H9 (cell line): ENCODE measurements around the gene LOXHD1. TPM values are rescaled to one million over a fixed set of nuclear protein-coding genes. Genes with fewer than 3 reads are reported as not detected.

Experiments used
- DNase-seq: peaks from one replicate; pipeline ENCODE4 v3.0.0-alpha.2; 2017
- H2AFZ ChIP-seq: one replicate; pipeline ENCODE4 v1.6.1; 2013; ENCODE audit warnings: mild to moderate bottlenecking, low read length, control low read depth, moderate library complexity
- H2AK5ac ChIP-seq: 2 replicates; pipeline ENCODE4 v1.6.1; 2013; ENCODE audit warnings: low read length, control low read depth, mixed read lengths; ENCODE audit not compliant: insufficient read length
- H2BK120ac ChIP-seq: one replicate; pipeline ENCODE4 v1.6.1; 2013; ENCODE audit warnings: low read depth, mild to moderate bottlenecking, low read length, control low read depth, inconsistent platforms; ENCODE audit not compliant: poor library complexity, severe bottlenecking
- H2BK12ac ChIP-seq: 2 replicates; pipeline ENCODE4 v1.6.1; 2013; ENCODE audit warnings: low read length, control low read depth, mixed read lengths, low read depth; ENCODE audit not compliant: insufficient read length
- H2BK15ac ChIP-seq: 2 replicates; pipeline ENCODE4 v1.6.1; 2013; ENCODE audit warnings: low read depth, low read length, control low read depth
- H2BK20ac ChIP-seq: one replicate; pipeline ENCODE4 v1.6.1; 2013; ENCODE audit warnings: low read depth, mild to moderate bottlenecking, low read length, control low read depth, inconsistent platforms; ENCODE audit not compliant: poor library complexity, severe bottlenecking
- H2BK5ac ChIP-seq: 2 replicates; pipeline ENCODE4 v1.6.1; 2013; ENCODE audit warnings: low read length, control low read depth, mixed read lengths; ENCODE audit not compliant: insufficient read length
- H3K14ac ChIP-seq: 2 replicates; pipeline ENCODE4 v1.6.1; 2013; ENCODE audit warnings: low read length, control low read depth; ENCODE audit not compliant: insufficient read depth
- H3K18ac ChIP-seq: 2 replicates; pipeline ENCODE4 v1.6.1; 2013; ENCODE audit warnings: low read depth, mild to moderate bottlenecking, mixed read lengths, low read length, control low read depth; ENCODE audit not compliant: insufficient read length
- H3K23ac ChIP-seq: 2 replicates; pipeline ENCODE4 v1.6.1; 2013; ENCODE audit warnings: low read length, control low read depth, mixed read lengths, low read depth; ENCODE audit not compliant: insufficient read length
- H3K23me2 ChIP-seq: 2 replicates; pipeline ENCODE4 v1.6.1; 2013; ENCODE audit warnings: low read depth, mild to moderate bottlenecking, mixed read lengths, low read length, control low read depth; ENCODE audit not compliant: insufficient read length, poor library complexity, severe bottlenecking
- H3K27ac ChIP-seq: 2 replicates; pipeline ENCODE4 v1.5.1; 2013; ENCODE audit warnings: low read length, control low read depth, mixed read lengths, low read depth; ENCODE audit not compliant: insufficient read length
- H3K27me3 ChIP-seq: 2 replicates; pipeline ENCODE4 v1.6.1; 2013; ENCODE audit warnings: low read length, control low read depth, inconsistent platforms; ENCODE audit not compliant: insufficient read depth
- H3K4ac ChIP-seq: 2 replicates; pipeline ENCODE4 v1.6.1; 2013; ENCODE audit warnings: low read depth, mild to moderate bottlenecking, control low read depth, inconsistent platforms, low read length, moderate library complexity
- H3K4me1 ChIP-seq: 2 replicates; pipeline ENCODE4 v1.6.1; 2013; ENCODE audit warnings: low read length, control low read depth, inconsistent platforms; ENCODE audit not compliant: insufficient read depth
- H3K4me2 ChIP-seq: 2 replicates; pipeline ENCODE4 v1.6.1; 2013; ENCODE audit warnings: low read length, control low read depth, mixed read lengths; ENCODE audit not compliant: insufficient read length, insufficient read depth
- H3K56ac ChIP-seq: 2 replicates; pipeline ENCODE4 v1.6.1; 2013; ENCODE audit warnings: low read depth, mild to moderate bottlenecking, mixed read lengths, low read length, control low read depth; ENCODE audit not compliant: insufficient read length
- H3K79me1 ChIP-seq: 2 replicates; pipeline ENCODE4 v1.6.1; 2013; ENCODE audit warnings: low read depth, mild to moderate bottlenecking, moderate library complexity, low read length, control low read depth, inconsistent platforms; ENCODE audit not compliant: insufficient read depth, poor library complexity, severe bottlenecking
- H3K79me2 ChIP-seq: 2 replicates; pipeline ENCODE4 v1.6.1; 2013; ENCODE audit warnings: low read length, control low read depth, inconsistent platforms; ENCODE audit not compliant: insufficient read depth
- H3K9ac ChIP-seq: 2 replicates; pipeline ENCODE4 v1.6.1; 2013; ENCODE audit warnings: low read length, control low read depth, mixed read lengths; ENCODE audit not compliant: insufficient read length; ENCODE audit errors: extremely low read depth
- H3K9me3 ChIP-seq: one replicate; pipeline ENCODE4 v1.6.1; 2013; ENCODE audit warnings: low read depth, low read length, inconsistent platforms; ENCODE audit not compliant: control insufficient read depth
- H3T11ph ChIP-seq: one replicate; pipeline ENCODE4 v1.6.1; 2013; ENCODE audit warnings: mild to moderate bottlenecking, low read length, control low read depth, inconsistent platforms
- H4K20me1 ChIP-seq: one replicate; pipeline ENCODE4 v1.6.1; 2013; ENCODE audit not compliant: control insufficient read depth, insufficient read length, insufficient read depth
- H4K5ac ChIP-seq: 2 replicates; pipeline ENCODE4 v1.6.1; 2013; ENCODE audit warnings: low read depth, mild to moderate bottlenecking, mixed read lengths, low read length, control low read depth; ENCODE audit not compliant: insufficient read length
- H4K8ac ChIP-seq: replicated peaks from 2 replicates; pipeline ENCODE4 v1.6.1; 2013; ENCODE audit warnings: low read length, control low read depth, mixed read lengths, low read depth; ENCODE audit not compliant: insufficient read length
- H4K91ac ChIP-seq: 2 replicates; pipeline ENCODE4 v1.6.1; 2013; ENCODE audit warnings: low read depth, mild to moderate bottlenecking, moderate library complexity, mixed read lengths, low read length, control low read depth; ENCODE audit not compliant: insufficient read length
- H3K27ac Mint-ChIP-seq, 3 experiments: 2 replicates in 2 of 3; 3 replicates in 1 of 3; pipeline ENCODE4 v1.8.0; 2020 to 2021; ENCODE audit warnings: mixed read lengths in 3 of 3, mild to moderate bottlenecking in 1 of 3, moderate library complexity in 1 of 3
- H3K27me3 Mint-ChIP-seq: 2 replicates; pipeline ENCODE4 v1.8.0; 2021; ENCODE audit warnings: low read depth, mild to moderate bottlenecking, moderate library complexity, mixed read lengths
- H3K36me3 Mint-ChIP-seq, 3 experiments: 2 replicates in 2 of 3; 3 replicates in 1 of 3; pipeline ENCODE4 v1.8.0; 2020 to 2021; ENCODE audit warnings: low read depth in 3 of 3, mixed read lengths in 3 of 3; ENCODE audit not compliant: insufficient read depth in 1 of 3
- H3K4me1 Mint-ChIP-seq, 2 experiments: 2 replicates each; pipeline ENCODE4 v1.8.0; 2020; ENCODE audit warnings: mixed read lengths in 2 of 2
- H3K4me3 Mint-ChIP-seq, 2 experiments: 2 replicates in 1 of 2; 3 replicates in 1 of 2; pipeline ENCODE4 v1.8.0; 2020 to 2021; ENCODE audit warnings: mild to moderate bottlenecking in 2 of 2, mixed read lengths in 2 of 2, moderate library complexity in 1 of 2
- H3K9me3 Mint-ChIP-seq, 2 experiments: 2 replicates in 1 of 2; 3 replicates in 1 of 2; pipeline ENCODE4 v1.8.0; 2020; ENCODE audit warnings: mild to moderate bottlenecking in 2 of 2, mixed read lengths in 2 of 2, moderate library complexity in 1 of 2
- CTCF ChIP-seq: fragments of 200-600 bp; sonication (generic); conservative IDR thresholded peaks from 3 replicates; pipeline ENCODE4 v1.8.0; 2021; ENCODE audit warnings: antibody characterized with exemption, mild to moderate bottlenecking
- WGBS: extraction: QIAGEN DNeasy Blood & Tissue Kit; methylation state at CpG from one replicate; pipeline ENCODE4 v1.1.7; 2013; ENCODE audit warnings: missing lambda C conversion rate, low lambda C conversion rate, mixed read lengths; ENCODE audit not compliant: insufficient read length; ENCODE audit errors: extremely low coverage; 5-methylcytosine and 5-hydroxymethylcytosine counted together
- total RNA-seq: library from RNA; stranded (reverse); gene quantifications from 2 replicates; pipeline ENCODE4 v1.2.1, GENCODE V29; 2021

The LOXHD1 gene
- total RNA-seq, 1 experiment from 2014 or later = 0.07 TPM

GRCh38 chr18:46556590-46557206, 100.3 kb downstream of the LOXHD1 start:
- H3K23me2 ChIP-seq = no peaks in the 10 kb centered on the region
- Mint-ChIP-seq H3K4me3 (no peak overlapping the region; a peak in 1 of 5 replicates), H3K9me3 (no peaks in the 10 kb centered on the region), H3K36me3 (no peaks in the 10 kb centered on the region), H3K27ac (no peak overlapping the region), H3K4me1 (peaks cover 2% of the 10 kb centered on the region in 2 experiments; a peak in 1 of 4 replicates), H3K27me3 (peaks cover 2% of the 10 kb centered on the region; the same call in 1 of the 2 replicates)
- H3K14ac ChIP-seq = no peak overlapping the region
- H2BK5ac ChIP-seq = no peak overlapping the region
- H3K18ac ChIP-seq = no peak overlapping the region
- H3K4me1 ChIP-seq = no peaks in the 10 kb centered on the region
- no peak overlapping the region for H3T11ph ChIP-seq
- H3K4ac ChIP-seq = no peak overlapping the region
- no peaks in the 10 kb centered on the region for H3K9me3 ChIP-seq
- H4K5ac ChIP-seq = peak overlapping the region; percentile 48
- no peak overlapping the region for H4K91ac ChIP-seq
- no peak for TF ChIP-seq CTCF
- no peak overlapping the region for H3K56ac ChIP-seq
- WGBS = no CpG with 5 or more reads among the region's 10 CpGs
- no peak overlapping the region for H4K8ac ChIP-seq
- H2BK12ac ChIP-seq = no peak overlapping the region
- no peak overlapping the region for H2BK120ac ChIP-seq
- no peaks in the 10 kb centered on the region for H3K27me3 ChIP-seq
- H4K20me1 ChIP-seq = peaks cover 4% of the 10 kb centered on the region
- no peak overlapping the region for H2BK15ac ChIP-seq
- no peak overlapping the region for H3K23ac ChIP-seq
- no peak overlapping the region for H2BK20ac ChIP-seq
- no peak for DNase-seq
- H2AK5ac ChIP-seq = no peak overlapping the region
- H3K4me2 ChIP-seq = no peak overlapping the region
- no peaks in the 10 kb centered on the region for H3K79me1 ChIP-seq
- H3K27ac ChIP-seq = no peak overlapping the region
- H2AFZ ChIP-seq = no peak overlapping the region
- no peaks in the 10 kb centered on the region for H3K79me2 ChIP-seq
- no peak overlapping the region for H3K9ac ChIP-seq
